Cardiac septum (tissue), 1 donor: Measurements from ENCODE around the gene LRRC8D. TPM values are rescaled to one million over a fixed set of nuclear protein-coding genes. Genes with fewer than 3 reads are reported as not detected.

Source experiments
- DNase-seq: peaks from one replicate; pipeline ENCODE4 v3.0.0-alpha.2; 2020; ENCODE audit warnings: low spot score
- intact Hi-C: fragments of 100-400 bp; cut with DNase I; formaldehyde crosslinking; loops from one replicate; pipeline ENCODE4 v1.14.0; 2022
- total RNA-seq: library from RNA; stranded (reverse); fragmentation: NEBNext Ultra II Directional; extraction: Animal tissue kit (Norgen Biotek cat#: 25700); gene quantifications from one replicate; pipeline ENCODE4 v1.2.1, GENCODE V29; 2021
- donor health status: DM: no; HTN: no; CAD: no.

LRRC8D gene
- total RNA-seq, 1 donor from 2014 or later = 3.4 TPM

- intact Hi-C loops = no loop called here
- no peak for DNase-seq
These were observed 106.2 kb downstream of the LRRC8D start for GRCh38 chr1:89927049-89927448.

GRCh38 chr1:89927478-89927877 lies 106.6 kb downstream of the LRRC8D start:
- intact Hi-C loops = no loop called here
- no peak for DNase-seq

- intact Hi-C loops = no loop called here
- no peak for DNase-seq
These were observed 107.7 kb downstream of the LRRC8D start for GRCh38 chr1:89928506-89928905.

- intact Hi-C loops = no loop called here
- no peak for DNase-seq
These were observed 108.7 kb downstream of the LRRC8D start for GRCh38 chr1:89929467-89930063.

GRCh38 chr1:89930579-89930978 lies 109.7 kb downstream of the LRRC8D start:
- DNase-seq = no peak
- intact Hi-C loops = no loop called here

- intact Hi-C loops = no loop called here
These were observed 111.1 kb downstream of the LRRC8D start for GRCh38 chr1:89931964-89932363.

GRCh38 chr1:89932598-89933364 lies 111.9 kb downstream of the LRRC8D start:
- no peak for DNase-seq
- intact Hi-C loops = no loop called here

More at GRCh38 chr1:89931964-89932363, 111.1 kb downstream of the LRRC8D start:
- DNase-seq = no peak

- intact Hi-C loops = no loop called here
These were observed 113.6 kb downstream of the LRRC8D start for GRCh38 chr1:89934461-89934860.

GRCh38 chr1:89935235-89935634 lies 114.4 kb downstream of the LRRC8D start:
- DNase-seq = no peak
- intact Hi-C loops = no loop called here

More at GRCh38 chr1:89934461-89934860, 113.6 kb downstream of the LRRC8D start:
- DNase-seq = no peak

GRCh38 chr1:89936694-89937093 lies 115.9 kb downstream of the LRRC8D start:
- DNase-seq = no peak
- intact Hi-C loops = no loop called here

GRCh38 chr1:89938171-89939055 lies 117.6 kb downstream of the LRRC8D start:
- no peak for DNase-seq

GRCh38 chr1:89939059-89939570 lies 118.3 kb downstream of the LRRC8D start:
- intact Hi-C loops = no loop called here
- DNase-seq = no peak

More at GRCh38 chr1:89938171-89939055, 117.6 kb downstream of the LRRC8D start:
- intact Hi-C loops = no loop called here

- intact Hi-C loops = no loop called here
These were observed 119.0 kb downstream of the LRRC8D start for GRCh38 chr1:89939693-89940438.

GRCh38 chr1:89941110-89941766 lies 120.4 kb downstream of the LRRC8D start:
- intact Hi-C loops = no loop called here
- no peak for DNase-seq

More at GRCh38 chr1:89939693-89940438, 119.0 kb downstream of the LRRC8D start:
- no peak for DNase-seq

- intact Hi-C loops = no loop called here
- DNase-seq = no peak
These were observed 121.2 kb downstream of the LRRC8D start for GRCh38 chr1:89942014-89942413.

GRCh38 chr1:89942825-89943658 lies 122.2 kb downstream of the LRRC8D start:
- intact Hi-C loops = no loop called here
- no peak for DNase-seq

- DNase-seq = no peak
- intact Hi-C loops = no loop called here
These were observed 123.3 kb downstream of the LRRC8D start for GRCh38 chr1:89943846-89944781.
